ENCODE data around the gene CASKIN1.

GRCh38 chr16:2208308-2208707 is 11.9 kb upstream of the CASKIN1 start:
- TF ChIP-seq CTCF (IDR thresholded peaks at IDR 0.05) (no peak), ZFX (IDR thresholded peaks at IDR 0.05; ENCODE audit: borderline replicate concordance) (no peak)
